Upper lobe of left lung (tissue), 4 donors: ENCODE measurements around the gene INO80E.

Source experiments
- CTCF ChIP-seq, 6 experiments: fragments of 450-650 bp in 4 of 6; fragments of 200-600 bp in 2 of 6; sonication (generic) in 2 of 6; IDR thresholded peaks; one replicate each; pipeline ENCODE4 v1.5.1; 2016 to 2019; ENCODE audit warnings: antibody characterized with exemption in 6 of 6
- POLR2AphosphoS5 ChIP-seq, 2 donors: sonication (generic); formaldehyde crosslinking; IDR thresholded peaks; one replicate each; pipeline ENCODE4 v1.5.1; 2017; ENCODE audit warnings: antibody characterized with exemption in 2 of 2

GRCh38 chr16:29978081-29978480 lies 18.0 kb upstream of the INO80E start:
- TF ChIP-seq CTCF (IDR thresholded peaks at IDR 0.05), result no peak
- no peak for TF ChIP-seq POLR2AphosphoS5 (IDR thresholded peaks at IDR 0.05)
